NCI-H748 (cell line): ENCODE results near the gene KLK6.
"Not testable (repeated sequence)": the region's sequence is repeated elsewhere in the genome, so short reads cannot be mapped to it uniquely, and the experiment has no call there.

Source experiments
- DNase-seq: peaks from one replicate; lab custom pipeline; 2025; ENCODE audit not compliant: unreplicated experiment; lab: John Stamatoyannopoulos, UW

The KLK6 gene

GRCh38 chr19:50994129-50994528, 24.7 kb upstream of the KLK6 start:
- DNase-seq, result no peak

- no peak for DNase-seq
These were observed 23.3 kb upstream of the KLK6 start for GRCh38 chr19:50992666-50993035.

GRCh38 chr19:50984416-50984815, 15.0 kb upstream of the KLK6 start:
- DNase-seq, result not testable (repeated sequence)

- no peak for DNase-seq
These were observed 14.4 kb upstream of the KLK6 start, which contains the start of gene KLK7 for GRCh38 chr19:50983625-50984292. Gene KLK7 (minus strand): TSS chr19:50983917. CDS start chr19:50982399, 1,518 bp downstream.

- DNase-seq, result no peak
These were observed 12.8 kb upstream of the KLK6 start for GRCh38 chr19:50982186-50982585.

GRCh38 chr19:50981587-50982146, 12.3 kb upstream of the KLK6 start:
- DNase-seq, result no peak

GRCh38 chr19:50980208-50980607, 10.8 kb upstream of the KLK6 start:
- DNase-seq, result no peak

GRCh38 chr19:50979758-50980157, 10.4 kb upstream of the KLK6 start:
- DNase-seq, result no peak

GRCh38 chr19:50978772-50979390, 9.5 kb upstream of the KLK6 start:
- DNase-seq, result no peak

- DNase-seq, result no peak
These were observed 8.2 kb upstream of the KLK6 start for GRCh38 chr19:50977626-50978025.

- DNase-seq, result peak; percentile 32
These were observed 6.4 kb upstream of the KLK6 start for GRCh38 chr19:50975766-50976165.

GRCh38 chr19:50974702-50975556, 5.5 kb upstream of the KLK6 start:
- DNase-seq, result no peak

- DNase-seq, result no peak
These were observed 3.5 kb upstream of the KLK6 start for GRCh38 chr19:50972795-50973376.

- DNase-seq, result not testable (repeated sequence)
These were observed 419 bp upstream of the KLK6 start for GRCh38 chr19:50969810-50970209.

- DNase-seq, result no peak
These were observed 527 bp downstream of the KLK6 start for GRCh38 chr19:50968716-50969412.

GRCh38 chr19:50967929-50968715, 1.3 kb downstream of the KLK6 start:
- DNase-seq, result no peak

GRCh38 chr19:50964266-50964665, 5.1 kb downstream of the KLK6 start:
- no peak for DNase-seq

GRCh38 chr19:50963381-50963780, 6.0 kb downstream of the KLK6 start:
- no peak for DNase-seq

- DNase-seq, result no peak
These were observed 7.1 kb downstream of the KLK6 start for GRCh38 chr19:50962245-50962644.
